ENCODE data around the gene CDK6.
A peak's percentile ranks its signal among the peaks of the same experiment; 100 is the strongest.

The CDK6 gene

DNA sequence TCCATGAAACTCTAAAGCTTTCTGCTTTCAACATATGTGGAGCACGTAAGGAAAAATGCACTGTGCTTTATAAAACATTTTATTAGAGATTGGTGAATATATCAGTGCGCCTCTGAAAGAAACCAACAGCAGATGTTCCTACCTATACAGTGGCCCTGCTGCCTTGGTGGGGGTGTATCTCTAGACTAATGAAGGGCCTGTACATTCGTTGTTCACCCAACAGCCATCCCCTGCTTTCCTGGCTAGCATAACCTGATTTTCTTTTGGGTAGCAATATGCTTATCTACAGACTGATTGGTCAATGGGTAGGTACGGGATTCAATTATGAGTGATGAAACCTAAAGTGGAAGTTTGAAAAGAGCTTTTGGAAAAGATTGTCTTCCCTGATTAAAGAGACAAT is 126.5 kb downstream of the CDK6 start:
- TF ChIP-seq POLR2AphosphoS5 (IDR thresholded peaks at IDR 0.05; ENCODE audit: low read depth, low read length) (no peak), POLR2A (IDR thresholded peaks at IDR 0.05; ENCODE audit: low read depth, low read length) (no peak), TAF1 (IDR thresholded peaks at IDR 0.05; ENCODE audit: borderline replicate concordance, low read depth, low read length) (no peak)
- no peak for DNase-seq (ENCODE audit: insufficient read length)
- no peak for FAIRE-seq

- DNase-seq (ENCODE audit: insufficient read length) = no peak
- no peak for FAIRE-seq
- TF ChIP-seq POLR2AphosphoS5 (IDR thresholded peaks at IDR 0.05; ENCODE audit: low read depth, low read length) (no peak), POLR2A (IDR thresholded peaks at IDR 0.05; ENCODE audit: low read depth, low read length) (no peak), TAF1 (IDR thresholded peaks at IDR 0.05; ENCODE audit: borderline replicate concordance, low read depth, low read length) (no peak)
Measured at GRCh38 chr7:92709150-92709549, 127.2 kb downstream of the CDK6 start.

GRCh38 chr7:92708111-92709042 is 128.0 kb downstream of the CDK6 start:
- FAIRE-seq = peak; percentile 46
- no peak for DNase-seq (ENCODE audit: insufficient read length)

DNA sequence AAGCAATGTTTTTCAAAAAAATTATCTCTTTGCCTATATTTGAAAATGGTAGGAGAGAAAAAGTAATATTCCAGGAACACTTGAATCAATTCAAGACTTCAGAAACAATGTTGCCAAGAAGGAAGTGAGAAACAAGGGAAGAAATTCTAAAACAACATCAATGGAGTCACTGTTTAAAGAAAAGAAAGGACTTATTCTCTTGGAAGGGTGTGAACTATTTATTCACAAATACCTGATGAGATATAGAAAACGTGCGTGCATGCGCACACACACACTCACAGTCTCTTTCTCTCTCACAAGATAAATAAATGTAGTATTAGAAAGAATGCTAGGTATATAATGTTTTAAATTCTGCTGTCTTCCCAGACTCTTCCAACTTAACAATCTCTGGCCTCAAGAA is 128.9 kb downstream of the CDK6 start:
- FAIRE-seq (no peak), DNase-seq (ENCODE audit: insufficient read length) (no peak)
- TF ChIP-seq POLR2A (IDR thresholded peaks at IDR 0.05; ENCODE audit: low read depth, low read length) (no peak), TAF1 (IDR thresholded peaks at IDR 0.05; ENCODE audit: borderline replicate concordance, low read depth, low read length) (no peak), POLR2AphosphoS5 (IDR thresholded peaks at IDR 0.05; ENCODE audit: low read depth, low read length) (no peak)

More at GRCh38 chr7:92708111-92709042, 128.0 kb downstream of the CDK6 start:
- TF ChIP-seq POLR2AphosphoS5 (IDR thresholded peaks at IDR 0.05; ENCODE audit: low read depth, low read length) = no peak
- no peak for TF ChIP-seq TAF1 (IDR thresholded peaks at IDR 0.05; ENCODE audit: borderline replicate concordance, low read depth, low read length)
- no peak for TF ChIP-seq POLR2A (IDR thresholded peaks at IDR 0.05; ENCODE audit: low read depth, low read length)

GRCh38 chr7:92706563-92706962 is 129.8 kb downstream of the CDK6 start:
- FAIRE-seq = no peak
- TF ChIP-seq POLR2AphosphoS5 (IDR thresholded peaks at IDR 0.05; ENCODE audit: low read depth, low read length) = no peak
- no peak for DNase-seq (ENCODE audit: insufficient read length)

DNA sequence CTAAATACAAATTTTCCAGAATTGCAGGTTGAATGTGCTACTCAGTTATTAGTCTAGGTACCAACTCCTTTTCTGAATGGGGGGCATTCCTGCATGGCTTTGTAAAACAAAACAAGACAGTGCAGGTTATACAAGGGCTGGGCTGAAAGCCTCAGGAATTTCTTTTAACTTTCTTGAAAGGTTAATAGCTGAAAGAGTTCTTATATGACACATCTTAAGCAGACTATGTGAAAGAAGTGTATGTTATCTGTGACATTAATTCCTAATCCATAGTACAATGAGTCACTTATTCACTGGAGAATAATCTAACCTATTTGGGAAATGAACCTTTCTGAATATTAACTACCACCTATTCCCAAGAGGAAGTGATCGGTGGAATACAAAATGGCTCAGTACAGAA is 130.5 kb downstream of the CDK6 start:
- no peak for TF ChIP-seq TAF1 (IDR thresholded peaks at IDR 0.05; ENCODE audit: borderline replicate concordance, low read depth, low read length)
- no peak for TF ChIP-seq POLR2AphosphoS5 (IDR thresholded peaks at IDR 0.05; ENCODE audit: low read depth, low read length)
- TF ChIP-seq POLR2A (IDR thresholded peaks at IDR 0.05; ENCODE audit: low read depth, low read length) = no peak
- DNase-seq (ENCODE audit: insufficient read length) = no peak
- FAIRE-seq = no peak

GRCh38 chr7:92704858-92705257 is 131.5 kb downstream of the CDK6 start:
- DNase-seq (ENCODE audit: insufficient read length) (no peak), FAIRE-seq (no peak)
- TF ChIP-seq POLR2A (IDR thresholded peaks at IDR 0.05; ENCODE audit: low read depth, low read length) = no peak
- TF ChIP-seq POLR2AphosphoS5 (IDR thresholded peaks at IDR 0.05; ENCODE audit: low read depth, low read length) = no peak
- no peak for TF ChIP-seq TAF1 (IDR thresholded peaks at IDR 0.05; ENCODE audit: borderline replicate concordance, low read depth, low read length)

DNA sequence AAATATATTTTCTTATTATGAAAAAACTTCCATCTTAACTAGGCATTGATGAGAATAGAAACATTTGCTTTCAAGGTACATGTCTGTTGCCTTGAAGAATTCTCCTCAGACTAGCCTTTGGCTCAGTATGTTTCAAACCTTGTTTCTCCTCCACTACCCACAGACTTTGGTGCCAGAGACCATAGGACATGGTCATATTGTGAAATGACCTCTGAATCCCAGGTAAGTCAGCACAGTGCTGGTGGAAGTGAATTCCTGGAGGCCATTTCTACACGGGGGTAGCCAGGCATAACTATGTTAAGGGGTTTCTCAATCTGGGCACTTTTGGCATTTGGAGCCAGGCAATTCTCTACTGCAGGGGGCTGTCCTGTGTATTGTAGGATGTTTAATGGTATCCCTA is 133.8 kb downstream of the CDK6 start:
- FAIRE-seq = no peak
- no peak for DNase-seq (ENCODE audit: insufficient read length)
- TF ChIP-seq POLR2A (IDR thresholded peaks at IDR 0.05; ENCODE audit: low read depth, low read length) = no peak
- no peak for TF ChIP-seq TAF1 (IDR thresholded peaks at IDR 0.05; ENCODE audit: borderline replicate concordance, low read depth, low read length)
- no peak for TF ChIP-seq POLR2AphosphoS5 (IDR thresholded peaks at IDR 0.05; ENCODE audit: low read depth, low read length)

DNA sequence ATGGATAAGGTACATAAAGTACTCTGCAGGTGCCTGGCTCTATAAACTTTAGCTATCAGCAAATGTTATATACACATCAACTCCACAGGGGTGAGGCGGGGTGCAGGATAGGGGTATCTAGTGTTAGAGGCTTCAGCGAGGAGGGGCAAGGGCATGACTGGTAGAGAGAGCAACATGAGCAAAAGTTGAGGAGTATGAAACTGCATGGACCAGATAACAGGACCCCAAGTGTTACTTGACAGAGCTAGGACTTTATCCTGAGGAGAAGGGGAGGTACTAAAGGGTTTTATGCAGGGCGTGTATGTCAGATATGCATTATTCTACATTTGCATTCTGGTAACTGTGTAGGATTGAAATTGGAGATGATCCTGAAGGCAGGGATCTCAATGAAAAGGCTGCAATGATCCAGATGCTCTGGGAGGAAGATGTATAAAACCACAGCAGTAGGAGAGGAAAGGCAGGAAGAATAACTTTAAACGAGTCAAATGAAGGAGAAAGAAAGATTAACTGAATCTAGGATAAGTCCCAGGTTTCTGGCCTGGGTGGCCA is 136.3 kb downstream of the CDK6 start:
- FAIRE-seq (no peak), DNase-seq (ENCODE audit: insufficient read length) (no peak)
- TF ChIP-seq POLR2A (IDR thresholded peaks at IDR 0.05; ENCODE audit: low read depth, low read length) (no peak), TAF1 (IDR thresholded peaks at IDR 0.05; ENCODE audit: borderline replicate concordance, low read depth, low read length) (no peak), POLR2AphosphoS5 (IDR thresholded peaks at IDR 0.05; ENCODE audit: low read depth, low read length) (no peak)

DNA sequence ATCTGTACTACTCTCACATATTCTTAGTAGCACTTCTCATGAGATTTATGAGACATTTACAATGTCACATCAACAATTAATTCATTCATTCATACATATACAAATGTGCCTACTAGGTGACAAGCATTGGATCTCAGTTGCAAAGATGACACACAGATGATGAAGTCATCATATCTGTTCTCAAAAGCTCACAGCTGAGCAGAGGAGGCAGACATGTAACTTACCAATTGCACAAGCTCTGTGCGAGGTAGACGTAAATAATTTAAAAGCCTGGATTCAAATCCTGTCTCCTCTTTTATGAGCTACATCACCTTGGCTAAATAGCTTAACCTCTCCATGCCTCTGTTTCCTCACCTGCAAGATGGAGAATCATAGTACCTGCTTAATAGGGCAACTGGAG is 136.8 kb downstream of the CDK6 start:
- DNase-seq (ENCODE audit: insufficient read length) (no peak), FAIRE-seq (no peak)
- TF ChIP-seq POLR2A (IDR thresholded peaks at IDR 0.05; ENCODE audit: low read depth, low read length) = no peak
- TF ChIP-seq TAF1 (IDR thresholded peaks at IDR 0.05; ENCODE audit: borderline replicate concordance, low read depth, low read length) = no peak
- no peak for TF ChIP-seq POLR2AphosphoS5 (IDR thresholded peaks at IDR 0.05; ENCODE audit: low read depth, low read length)

DNA sequence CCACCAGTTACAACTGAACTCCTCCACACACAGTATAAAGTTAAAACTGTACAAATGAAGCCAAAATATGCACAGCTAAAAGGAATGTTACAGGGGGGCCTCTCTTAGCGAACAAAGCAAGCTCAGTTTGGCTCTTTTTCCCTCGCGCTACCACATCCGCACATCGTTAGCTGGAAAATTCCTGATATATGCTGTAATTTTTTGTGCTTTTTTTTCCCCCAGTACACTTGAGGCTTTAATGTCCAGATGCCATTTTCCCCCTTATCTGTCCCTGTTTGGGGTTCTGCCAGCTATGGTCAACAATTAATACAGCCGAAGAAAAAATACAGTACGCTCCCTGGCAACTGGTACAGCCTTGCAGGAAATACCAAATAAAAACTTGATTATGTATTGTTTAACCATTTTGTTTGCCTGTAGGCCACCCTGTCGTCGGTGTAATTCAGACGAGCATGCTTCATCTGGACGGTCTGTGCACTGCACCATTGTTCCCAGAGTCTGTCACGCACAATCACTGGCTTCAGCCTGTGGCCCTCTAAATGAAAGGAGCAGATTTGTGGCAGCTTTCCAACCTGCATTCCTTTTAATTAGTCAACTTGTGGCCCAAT is 138.0 kb downstream of the CDK6 start:
- DNase-seq (ENCODE audit: insufficient read length) (no peak), FAIRE-seq (no peak)
- TF ChIP-seq POLR2AphosphoS5 (IDR thresholded peaks at IDR 0.05; ENCODE audit: low read depth, low read length) = no peak
- no peak for TF ChIP-seq TAF1 (IDR thresholded peaks at IDR 0.05; ENCODE audit: borderline replicate concordance, low read depth, low read length)
- no peak for TF ChIP-seq POLR2A (IDR thresholded peaks at IDR 0.05; ENCODE audit: low read depth, low read length)

DNA sequence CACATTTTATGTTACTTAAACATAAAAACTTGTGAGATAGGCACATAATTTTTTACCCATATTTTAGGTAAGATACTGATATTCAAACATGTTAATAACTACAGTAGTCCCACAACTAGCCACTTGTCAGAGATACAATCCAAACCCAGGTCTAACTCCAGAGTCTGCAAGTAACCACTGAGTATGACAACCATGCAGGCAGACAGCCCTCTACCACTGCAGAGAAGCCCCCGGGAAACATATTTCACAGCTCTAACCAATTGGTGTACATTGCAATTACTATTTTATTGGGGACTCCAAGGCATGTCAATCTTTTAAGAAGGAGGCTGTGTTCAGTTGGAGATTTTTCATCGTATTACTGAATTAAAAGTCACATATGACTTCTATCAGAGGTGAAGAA is 139.0 kb downstream of the CDK6 start:
- FAIRE-seq = no peak
- no peak for DNase-seq (ENCODE audit: insufficient read length)
- no peak for TF ChIP-seq POLR2AphosphoS5 (IDR thresholded peaks at IDR 0.05; ENCODE audit: low read depth, low read length)
- TF ChIP-seq TAF1 (IDR thresholded peaks at IDR 0.05; ENCODE audit: borderline replicate concordance, low read depth, low read length) = no peak
- no peak for TF ChIP-seq POLR2A (IDR thresholded peaks at IDR 0.05; ENCODE audit: low read depth, low read length)
